Measurements from ENCODE around the gene AFF2.
A peak's percentile ranks its signal among the peaks of the same experiment; 100 is the strongest.

AFF2 gene

GRCh38 chrX:148568763-148569162, 68.3 kb downstream of the AFF2 start:
- no peak for TF ChIP-seq CTCF (IDR thresholded peaks at IDR 0.05)
- H3K27ac ChIP-seq = peak overlapping the region; percentile 46

GRCh38 chrX:148572337-148572736, 71.9 kb downstream of the AFF2 start:
- Histone ChIP-seq H3K27me3 (no peaks in the 10 kb centered on the region), H3K4me3 (ENCODE audit: low read depth in 1 of 2, low read length in 1 of 2) (no peak overlapping the region), H3K4me1 (ENCODE audit: control insufficient read depth in 1 of 2, insufficient read depth in 1 of 2, low read depth in 1 of 2, low read length in 1 of 2) (peaks cover 24 to 30% of the 10 kb centered on the region in 2 experiments), H3K36me3 (no peaks in the 10 kb centered on the region), H3K27ac (peak overlapping the region; percentile 74), H3K9me3 (no peaks in the 10 kb centered on the region)
- no peak for TF ChIP-seq CTCF (IDR thresholded peaks at IDR 0.05)

More at GRCh38 chrX:148568763-148569162, 68.3 kb downstream of the AFF2 start:
- H3K27me3 ChIP-seq = no peaks in the 10 kb centered on the region
- H3K4me1 ChIP-seq (ENCODE audit: control insufficient read depth in 1 of 2, insufficient read depth in 1 of 2, low read depth in 1 of 2, low read length in 1 of 2) = peaks cover 37 to 53% of the 10 kb centered on the region in 2 experiments
- H3K9me3 ChIP-seq = no peaks in the 10 kb centered on the region
- no peak overlapping the region for H3K4me3 ChIP-seq (ENCODE audit: low read depth in 1 of 2, low read length in 1 of 2)
- no peaks in the 10 kb centered on the region for H3K36me3 ChIP-seq

GRCh38 chrX:148573119-148573518, 72.7 kb downstream of the AFF2 start:
- Histone ChIP-seq H3K36me3 (no peaks in the 10 kb centered on the region), H3K27me3 (no peaks in the 10 kb centered on the region), H3K4me3 (ENCODE audit: low read depth in 1 of 2, low read length in 1 of 2) (no peak overlapping the region), H3K4me1 (ENCODE audit: control insufficient read depth in 1 of 2, insufficient read depth in 1 of 2, low read depth in 1 of 2, low read length in 1 of 2) (peaks cover 23 to 26% of the 10 kb centered on the region in 2 experiments), H3K27ac (peak overlapping the region; percentile 74), H3K9me3 (no peaks in the 10 kb centered on the region)
- no peak for TF ChIP-seq CTCF (IDR thresholded peaks at IDR 0.05)

- Histone ChIP-seq H3K36me3 (no peaks in the 10 kb centered on the region), H3K27ac (no peak overlapping the region), H3K4me3 (ENCODE audit: low read depth in 1 of 2, low read length in 1 of 2) (no peak overlapping the region), H3K27me3 (no peaks in the 10 kb centered on the region), H3K9me3 (no peaks in the 10 kb centered on the region), H3K4me1 (ENCODE audit: control insufficient read depth in 1 of 2, insufficient read depth in 1 of 2, low read depth in 1 of 2, low read length in 1 of 2) (peaks cover 17 to 20% of the 10 kb centered on the region in 2 experiments)
- no peak for TF ChIP-seq CTCF (IDR thresholded peaks at IDR 0.05)
These were observed 74.0 kb downstream of the AFF2 start for GRCh38 chrX:148574237-148574973.

GRCh38 chrX:148576396-148576795, 76.0 kb downstream of the AFF2 start:
- H3K9me3 ChIP-seq = no peaks in the 10 kb centered on the region
- H3K4me1 ChIP-seq (ENCODE audit: control insufficient read depth in 1 of 2, insufficient read depth in 1 of 2, low read depth in 1 of 2, low read length in 1 of 2) = peaks cover 17 to 20% of the 10 kb centered on the region in 2 experiments
- TF ChIP-seq CTCF (IDR thresholded peaks at IDR 0.05) = no peak
- H3K27me3 ChIP-seq = no peaks in the 10 kb centered on the region
- H3K36me3 ChIP-seq = no peaks in the 10 kb centered on the region
- H3K27ac ChIP-seq = no peak overlapping the region
- no peak overlapping the region for H3K4me3 ChIP-seq (ENCODE audit: low read depth in 1 of 2, low read length in 1 of 2)
